HL-60/S4 treated with phorbol 12-myristate 13-acetate at 8.2 ng/mL for 4 days and 3 days (cell line): ENCODE data around the gene EHBP1.

ENCODE experiments used
- in situ Hi-C: fragments of 300-500 bp; cut with MboI; formaldehyde crosslinking; loops from 2 replicates; pipeline ENCODE4 v1.15.0; 2022; ENCODE audit warnings: low sequenced_read_pairs

Gene EHBP1

DNA sequence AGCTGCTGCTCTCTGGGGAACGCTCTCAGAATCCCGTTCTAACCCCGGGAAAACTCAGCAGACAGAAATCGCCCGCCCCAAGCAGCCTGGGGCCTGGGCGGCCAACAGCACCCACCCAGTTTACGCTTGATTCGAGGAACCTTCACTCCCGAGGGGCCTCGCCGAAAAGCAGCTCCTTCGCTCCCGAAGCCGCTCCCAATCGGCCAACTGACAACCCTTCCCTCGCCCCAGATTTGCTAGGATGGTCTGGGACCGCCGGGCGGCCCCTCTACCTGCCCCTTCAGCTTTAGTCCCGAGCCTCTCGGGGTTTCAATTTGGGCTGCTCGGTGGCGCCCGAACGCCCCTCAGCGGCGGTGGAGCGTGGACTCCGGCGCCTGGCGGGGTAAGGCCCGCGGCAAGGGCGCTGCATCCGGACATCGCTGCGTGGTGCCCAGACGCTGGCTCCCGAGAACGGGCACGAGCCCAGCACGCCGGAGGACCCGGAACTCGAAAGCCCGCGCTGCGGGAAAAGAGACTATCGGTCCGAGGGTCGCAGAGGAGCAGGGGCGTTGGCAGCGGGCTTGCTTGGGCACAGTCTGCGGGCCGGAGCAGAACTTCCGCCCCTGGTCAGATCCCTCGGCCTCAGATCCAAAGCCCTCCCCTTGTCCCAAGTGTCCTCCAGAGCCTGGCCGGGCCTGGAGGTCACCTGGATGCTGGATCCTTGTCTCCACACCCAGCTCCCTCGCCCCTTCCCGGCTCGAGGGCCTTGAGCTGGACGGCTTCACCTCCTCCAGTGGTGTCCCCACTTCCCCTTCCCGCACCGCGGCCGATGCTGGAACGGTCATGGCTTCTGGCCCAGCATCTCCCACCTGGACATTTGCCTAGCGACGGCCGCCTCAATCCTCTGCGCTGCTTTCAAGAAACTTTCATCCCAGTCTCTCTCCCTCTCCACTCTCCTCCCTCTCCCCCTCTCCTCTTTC lies 342.1 kb downstream of the EHBP1 start:
- in situ Hi-C loops, result no loop called here

DNA sequence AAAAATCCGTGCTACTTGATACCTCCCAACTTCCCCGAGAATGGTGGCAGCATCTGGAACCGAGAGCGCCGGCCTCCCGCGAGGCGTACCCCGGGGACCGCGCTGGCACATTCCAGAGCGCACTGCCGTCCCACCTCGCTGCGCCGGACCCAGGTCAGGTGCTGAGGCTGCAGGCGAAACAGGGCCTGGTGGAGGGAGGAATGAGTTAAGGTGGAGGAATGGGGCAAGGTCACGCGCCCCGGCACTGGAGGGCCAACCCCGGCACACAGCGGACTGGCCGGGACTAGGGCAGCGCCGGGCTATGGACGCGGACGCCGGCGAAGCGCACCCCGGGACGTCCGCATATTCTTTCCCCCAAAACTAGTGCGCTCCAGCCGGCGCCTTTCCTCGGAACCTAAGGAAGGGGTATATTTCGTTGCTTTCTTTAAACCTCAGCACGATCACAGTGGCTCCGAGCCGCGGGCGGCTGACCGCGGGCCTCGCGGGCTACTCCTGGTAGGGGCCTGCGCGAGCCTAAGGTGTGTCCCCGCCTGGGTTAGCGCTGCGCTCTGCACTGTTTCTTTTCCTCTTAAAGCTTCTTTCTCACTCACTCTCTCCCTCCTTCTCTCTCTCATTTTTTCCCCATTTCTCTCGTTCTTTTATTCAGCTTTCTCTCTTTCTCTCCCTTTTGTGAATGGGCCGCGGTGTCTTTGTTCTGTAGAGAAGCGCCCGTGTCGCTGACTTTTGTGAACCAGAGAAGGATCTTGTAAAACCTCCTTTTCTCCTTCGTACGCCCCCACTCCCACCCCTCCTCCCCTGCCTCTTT lies 343.1 kb downstream of the EHBP1 start:
- in situ Hi-C loops, result no loop called here

DNA sequence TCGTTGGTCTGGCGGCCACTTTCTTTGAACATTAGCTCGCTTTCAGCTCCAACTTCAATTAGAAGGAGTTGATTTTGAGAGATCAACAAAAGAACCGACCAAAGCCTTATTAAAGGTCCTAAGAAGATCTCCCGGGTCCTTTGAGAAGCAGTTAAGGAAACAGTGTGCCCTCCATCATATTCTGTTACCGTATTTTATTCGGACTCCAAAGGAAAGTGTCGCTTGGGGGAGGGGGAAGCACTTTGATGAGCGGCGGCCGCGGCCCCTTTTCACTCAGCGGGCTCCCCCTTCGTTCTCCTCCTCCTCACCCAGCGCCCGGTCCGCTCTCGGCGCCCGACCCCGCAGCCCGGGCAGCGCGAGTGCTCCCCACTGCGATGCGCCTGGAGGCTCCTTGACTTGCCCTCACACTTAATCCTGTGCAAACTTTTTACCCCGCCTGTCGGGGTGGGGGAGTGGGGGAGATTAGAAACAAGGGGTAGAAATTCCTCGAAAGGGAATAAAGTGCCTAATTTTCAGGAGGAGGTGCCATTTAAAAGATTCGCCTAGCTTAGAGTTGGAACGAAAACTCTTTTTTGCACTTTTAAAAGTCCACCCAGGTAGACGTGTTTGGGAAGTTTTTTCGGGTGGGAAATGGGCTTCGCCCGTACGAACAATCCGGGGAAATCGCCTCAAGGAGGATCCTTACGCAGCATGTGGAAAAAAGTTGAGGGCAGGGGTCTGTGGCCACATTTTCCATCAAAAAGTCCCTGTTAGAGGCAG lies 343.9 kb downstream of the EHBP1 start:
- in situ Hi-C loops, result no loop called here

DNA sequence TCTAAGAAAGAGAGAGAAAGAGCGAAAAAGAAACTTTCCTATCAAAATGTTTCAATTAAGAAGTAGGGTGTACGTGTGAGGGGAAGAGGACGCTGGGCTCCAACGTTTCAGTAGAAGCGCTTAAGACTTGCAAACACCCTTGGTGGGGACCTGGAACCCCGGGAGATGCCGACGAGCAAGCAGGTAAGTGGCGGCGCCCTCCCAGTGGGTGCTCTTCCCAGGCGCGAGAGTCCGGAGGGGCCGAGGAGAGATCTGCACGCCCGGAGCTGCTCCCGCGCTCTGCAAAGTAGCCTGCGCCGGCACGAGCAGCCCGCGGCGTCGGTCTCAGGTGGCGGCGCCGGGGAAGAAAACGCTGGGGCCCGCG lies 344.4 kb downstream of the EHBP1 start:
- in situ Hi-C loops, result no loop called here

DNA sequence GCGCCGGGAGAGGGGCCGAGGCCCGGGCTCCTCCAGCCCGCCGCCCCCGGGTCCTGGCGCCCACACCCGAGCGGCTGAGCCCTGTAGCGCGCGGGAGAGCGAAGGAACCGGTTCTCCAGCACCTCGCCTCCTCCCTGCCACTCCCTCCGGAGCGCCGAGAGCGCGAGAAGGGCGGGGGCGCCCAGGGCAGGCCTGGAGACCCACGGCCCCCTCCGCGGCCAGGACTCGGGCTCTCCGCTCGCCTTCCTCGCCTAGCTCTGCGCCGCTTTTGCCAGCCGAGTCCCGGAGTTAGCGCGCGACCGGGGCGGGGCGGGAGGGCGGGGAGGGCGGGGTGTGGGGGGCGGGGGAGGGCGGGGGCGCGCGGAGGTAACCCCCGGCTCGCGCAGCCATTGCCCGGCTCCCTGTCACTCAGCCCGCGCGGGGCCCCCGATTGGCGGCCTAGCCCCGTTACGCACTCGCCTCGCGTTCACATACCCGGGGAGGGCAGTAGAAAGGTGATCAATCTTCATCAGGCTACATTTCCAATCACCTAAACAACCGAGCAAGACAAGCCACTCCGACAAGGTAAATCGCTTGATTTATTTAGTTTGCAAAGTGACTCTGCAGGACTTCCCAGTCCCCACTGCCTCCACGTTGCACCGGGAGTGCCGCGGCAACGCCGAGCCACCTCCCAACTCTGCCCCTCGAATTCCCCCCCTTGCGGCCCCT lies 345.0 kb downstream of the EHBP1 start, which contains the start of gene OTX1:
OTX1 (plus strand) TSS at position 497 of the 708 bp plus-strand sequence. CDS start 2,161 bp downstream, outside the sequence.
- in situ Hi-C loops, result no loop called here

DNA sequence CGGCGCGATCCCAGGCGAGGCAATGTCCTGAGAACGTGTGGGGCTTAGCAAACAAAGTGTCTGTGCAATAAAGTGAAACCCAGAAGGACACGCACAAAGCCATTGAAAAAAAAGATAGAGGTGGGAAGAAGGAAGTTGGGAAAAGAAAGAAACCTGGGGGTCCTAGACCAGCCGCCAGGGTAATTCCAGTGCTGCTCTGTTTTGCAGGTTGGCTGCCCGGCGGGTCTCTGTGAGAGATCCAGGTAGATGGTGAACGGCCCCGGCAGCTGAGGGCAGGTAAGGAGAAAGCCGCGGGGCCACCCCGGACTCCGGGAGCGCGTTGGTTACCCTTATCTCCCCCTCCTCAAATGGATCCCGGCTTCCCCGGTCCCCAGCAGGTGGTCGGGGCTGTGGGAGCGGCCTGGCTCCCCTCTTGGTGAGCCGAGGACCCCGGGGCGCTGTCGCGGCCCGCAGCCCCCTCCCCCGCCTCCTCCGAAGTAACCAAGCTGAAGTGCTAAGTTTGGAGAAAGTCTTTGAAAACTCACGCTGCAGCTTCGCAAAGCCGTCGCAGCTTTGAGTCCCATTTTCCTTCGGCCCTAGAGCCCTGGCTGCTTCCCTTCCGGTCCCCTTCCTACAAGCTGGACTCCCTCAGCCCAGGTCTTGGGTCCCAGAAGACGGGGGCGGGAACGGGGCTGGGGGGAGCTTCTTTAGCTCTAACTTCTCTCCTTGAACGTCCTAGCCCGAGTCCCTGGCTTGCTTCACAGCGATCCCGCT lies 345.7 kb downstream of the EHBP1 start:
- in situ Hi-C loops, result no loop called here

DNA sequence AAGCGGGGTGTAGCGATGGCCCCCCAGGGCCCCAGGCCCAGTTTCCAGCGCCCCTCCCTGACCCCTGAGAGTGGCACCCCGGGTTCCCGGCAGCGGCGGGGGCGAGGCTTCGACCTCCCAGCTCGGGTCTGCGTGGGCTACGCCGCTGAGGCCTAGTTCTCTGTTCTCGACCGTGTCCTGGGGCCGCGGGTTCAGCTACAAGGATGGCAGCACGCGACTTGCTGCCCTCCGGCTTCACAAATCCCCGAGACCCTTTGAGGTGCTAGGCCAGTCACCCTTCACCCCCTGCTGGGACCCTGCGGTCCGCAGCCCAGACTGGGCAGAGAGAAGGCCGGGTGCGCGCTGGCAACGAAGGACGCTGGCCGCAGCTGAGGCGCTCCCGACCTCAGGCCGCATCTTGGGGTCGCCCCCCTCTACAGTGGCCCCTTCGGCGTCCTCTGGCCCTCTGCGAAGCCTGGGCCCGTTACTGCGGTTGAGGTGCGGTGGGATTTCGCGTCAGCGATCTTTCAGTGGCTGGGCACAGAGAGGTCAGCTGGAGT lies 346.4 kb downstream of the EHBP1 start:
- in situ Hi-C loops, result no loop called here

DNA sequence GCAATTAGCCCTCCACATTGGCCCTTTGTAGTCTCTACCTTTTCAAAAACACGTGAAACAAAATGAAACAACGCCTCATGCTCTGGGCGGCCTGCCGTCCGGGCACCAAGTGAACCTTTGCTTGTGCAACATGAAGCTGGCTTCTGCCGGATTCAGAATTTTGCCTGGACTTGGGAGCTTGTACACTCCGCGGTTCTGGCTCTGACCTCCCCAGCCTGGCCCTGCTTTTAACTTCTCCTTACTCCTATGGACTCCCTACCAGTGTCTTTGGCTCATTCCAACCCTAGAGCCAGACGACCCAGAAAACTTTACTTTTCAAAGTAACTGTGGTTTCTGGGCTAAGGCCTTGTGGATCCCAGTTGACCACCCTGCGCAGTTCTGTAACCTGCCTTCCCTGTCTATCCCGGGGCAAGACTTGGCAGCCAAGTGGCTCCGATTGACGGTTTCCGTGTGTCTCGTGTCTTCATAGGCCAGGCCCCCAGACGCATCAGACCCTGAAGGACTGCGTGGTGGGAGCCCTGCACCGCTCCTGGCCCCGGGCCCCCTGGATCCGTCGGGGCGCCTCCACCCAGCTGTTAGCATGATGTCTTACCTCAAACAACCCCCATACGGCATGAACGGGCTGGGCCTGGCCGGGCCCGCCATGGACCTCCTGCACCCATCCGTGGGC lies 347.0 kb downstream of the EHBP1 start:
- in situ Hi-C loops, result no loop called here

DNA sequence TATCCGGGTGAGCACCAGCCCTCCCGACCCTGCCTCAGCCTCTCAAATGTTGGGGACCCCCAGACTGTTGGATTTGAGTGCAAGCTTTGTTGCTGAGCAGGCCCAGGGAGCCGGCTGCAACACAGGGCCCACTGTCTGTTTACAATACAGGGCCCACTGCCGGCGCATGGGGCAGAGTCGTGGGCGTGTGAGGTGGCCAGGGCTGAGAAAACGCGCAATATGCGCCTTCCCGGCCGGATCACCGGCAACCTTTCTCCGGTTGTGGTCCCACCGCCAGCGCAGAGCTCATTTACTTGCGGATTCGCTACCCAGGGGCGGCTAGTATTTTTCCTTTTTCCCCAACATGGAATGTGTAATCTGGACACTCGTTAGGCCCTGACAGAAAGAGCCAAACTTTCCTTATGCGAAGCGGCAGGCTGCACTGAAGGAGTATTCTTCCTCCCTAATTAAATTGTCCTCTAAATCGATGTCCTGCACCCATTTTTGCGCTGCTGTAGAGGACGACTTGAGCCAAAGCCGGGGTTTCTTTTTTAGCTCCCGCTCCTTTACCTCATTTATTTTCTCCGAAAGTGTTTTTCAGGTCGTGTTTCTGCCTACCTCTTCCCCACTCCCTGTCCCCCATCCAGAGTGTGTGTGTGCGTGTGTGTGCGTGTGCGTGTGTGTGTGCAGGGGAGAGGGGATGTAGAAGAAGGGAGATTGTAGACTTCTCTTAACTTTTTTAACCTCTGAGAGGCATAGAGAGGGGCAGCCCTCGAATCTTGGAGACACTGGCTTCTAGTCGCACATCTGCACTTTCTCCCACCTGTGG lies 347.8 kb downstream of the EHBP1 start:
- in situ Hi-C loops, result no loop called here

DNA sequence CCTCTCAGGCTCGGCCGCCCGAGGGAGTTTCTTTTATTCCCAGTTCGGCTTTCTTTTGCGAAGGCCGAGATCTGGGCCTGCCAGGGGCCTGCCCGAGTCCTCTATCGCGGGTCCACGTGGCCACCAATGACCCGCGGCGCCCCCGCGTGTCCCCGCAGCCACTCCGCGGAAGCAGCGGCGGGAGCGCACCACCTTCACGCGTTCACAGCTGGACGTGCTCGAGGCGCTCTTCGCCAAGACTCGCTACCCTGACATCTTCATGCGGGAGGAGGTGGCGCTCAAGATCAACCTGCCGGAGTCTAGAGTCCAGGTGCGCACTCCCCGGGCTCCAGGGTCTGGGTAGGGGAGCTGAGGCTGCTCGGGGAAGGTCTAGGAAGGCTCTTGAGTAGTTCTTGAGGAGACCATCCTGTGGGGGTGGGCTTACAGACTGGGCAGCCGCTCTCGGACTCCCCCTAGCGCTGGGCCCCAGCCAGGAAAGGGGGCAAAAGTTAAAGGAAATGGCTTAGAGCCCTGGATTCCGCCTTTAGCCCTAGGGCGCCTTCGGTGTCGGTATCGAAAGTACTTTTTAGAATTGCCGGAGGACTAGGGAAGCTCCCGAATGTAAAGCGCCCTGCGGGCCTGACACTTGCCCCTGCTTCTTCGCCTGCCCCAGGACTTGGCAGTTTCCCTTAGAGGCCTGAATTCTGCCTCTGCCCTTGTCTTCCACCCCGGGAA lies 348.5 kb downstream of the EHBP1 start:
- in situ Hi-C loops, result no loop called here

DNA sequence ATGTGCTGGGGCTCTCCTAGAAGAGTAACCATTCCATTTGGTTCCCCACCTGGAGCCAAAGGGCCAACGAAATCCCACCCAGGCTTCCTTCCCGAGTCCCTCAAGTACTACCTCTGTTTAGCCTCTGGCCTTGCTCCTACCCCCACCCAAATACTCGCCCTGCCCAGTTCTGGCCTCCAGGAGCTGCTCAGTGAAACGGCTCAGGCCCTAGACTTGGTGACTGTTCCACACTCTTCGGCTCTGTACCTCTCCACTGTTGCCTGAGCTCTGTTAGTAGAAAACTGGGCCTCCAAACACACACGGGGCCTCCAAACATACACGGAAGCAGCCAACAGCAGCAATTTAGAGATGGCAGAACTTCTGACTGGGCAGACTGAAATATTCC lies 349.3 kb downstream of the EHBP1 start:
- in situ Hi-C loops, result no loop called here

DNA sequence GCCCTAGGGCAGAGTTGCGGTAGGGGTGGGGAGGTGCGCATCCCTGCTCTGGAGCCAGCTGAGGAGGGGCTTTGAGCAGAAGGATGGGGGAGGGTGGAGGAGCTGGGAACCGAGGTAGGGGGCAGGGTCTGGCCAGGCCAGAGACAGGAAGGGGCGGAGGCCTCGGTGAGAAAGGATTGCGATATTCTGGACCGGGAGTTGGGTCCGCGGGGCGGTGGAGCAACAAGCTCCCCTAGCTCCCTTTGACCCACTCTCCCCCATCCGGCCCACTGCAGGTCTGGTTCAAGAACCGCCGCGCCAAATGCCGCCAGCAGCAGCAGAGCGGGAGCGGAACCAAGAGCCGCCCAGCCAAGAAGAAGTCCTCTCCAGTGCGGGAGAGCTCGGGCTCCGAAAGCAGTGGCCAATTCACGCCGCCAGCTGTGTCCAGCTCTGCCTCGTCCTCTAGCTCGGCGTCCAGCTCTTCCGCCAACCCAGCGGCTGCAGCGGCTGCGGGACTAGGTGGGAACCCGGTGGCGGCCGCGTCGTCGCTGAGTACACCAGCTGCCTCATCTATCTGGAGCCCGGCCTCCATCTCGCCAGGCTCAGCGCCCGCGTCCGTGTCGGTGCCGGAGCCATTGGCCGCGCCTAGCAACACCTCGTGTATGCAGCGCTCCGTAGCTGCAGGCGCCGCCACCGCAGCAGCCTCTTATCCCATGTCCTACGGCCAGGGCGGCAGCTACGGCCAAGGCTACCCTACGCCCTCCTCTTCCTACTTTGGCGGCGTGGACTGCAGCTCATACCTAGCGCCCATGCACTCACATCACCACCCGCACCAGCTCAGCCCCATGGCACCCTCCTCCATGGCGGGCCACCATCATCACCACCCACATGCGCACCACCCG lies 350.0 kb downstream of the EHBP1 start:
- in situ Hi-C loops, result no loop called here

DNA sequence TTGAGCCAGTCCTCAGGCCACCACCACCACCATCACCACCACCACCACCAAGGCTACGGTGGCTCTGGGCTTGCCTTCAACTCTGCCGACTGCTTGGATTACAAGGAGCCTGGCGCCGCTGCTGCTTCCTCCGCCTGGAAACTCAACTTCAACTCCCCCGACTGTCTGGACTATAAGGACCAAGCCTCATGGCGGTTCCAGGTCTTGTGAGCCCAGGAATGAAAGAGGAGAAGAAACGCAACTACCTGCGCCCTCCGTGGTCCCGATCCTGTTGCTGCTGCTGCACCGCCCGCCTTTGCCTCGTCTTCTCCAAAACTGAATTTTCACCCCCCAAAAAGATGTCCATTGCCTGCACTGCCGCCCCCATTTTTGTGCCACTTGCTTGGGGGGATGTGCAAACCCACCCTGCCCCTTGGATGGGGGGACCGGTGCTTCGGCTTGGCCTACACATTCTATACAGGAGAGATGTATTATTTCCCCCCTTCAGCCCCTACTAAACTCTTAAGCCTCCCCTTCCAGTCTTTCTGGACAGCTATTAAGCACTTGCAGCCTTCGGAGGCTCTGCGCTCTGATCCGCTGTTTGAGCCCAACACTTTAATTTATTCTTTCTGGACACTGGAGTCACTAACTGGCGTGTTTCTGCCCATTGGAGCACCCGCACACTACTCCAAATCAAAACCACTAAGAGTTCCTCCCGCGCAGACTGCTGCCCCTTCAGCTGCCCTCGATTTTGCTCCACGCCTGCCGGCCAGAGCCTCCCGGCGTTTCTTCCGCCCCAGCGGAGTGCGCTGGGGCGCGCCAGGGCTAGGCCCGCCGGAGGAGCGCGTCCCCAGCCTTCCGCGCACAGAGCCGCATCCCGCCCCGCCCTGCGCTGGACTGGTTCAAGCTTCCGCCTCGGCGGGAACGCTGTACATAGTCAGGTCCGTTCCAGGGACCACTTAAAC lies 350.9 kb downstream of the EHBP1 start:
- in situ Hi-C loops, result no loop called here

DNA sequence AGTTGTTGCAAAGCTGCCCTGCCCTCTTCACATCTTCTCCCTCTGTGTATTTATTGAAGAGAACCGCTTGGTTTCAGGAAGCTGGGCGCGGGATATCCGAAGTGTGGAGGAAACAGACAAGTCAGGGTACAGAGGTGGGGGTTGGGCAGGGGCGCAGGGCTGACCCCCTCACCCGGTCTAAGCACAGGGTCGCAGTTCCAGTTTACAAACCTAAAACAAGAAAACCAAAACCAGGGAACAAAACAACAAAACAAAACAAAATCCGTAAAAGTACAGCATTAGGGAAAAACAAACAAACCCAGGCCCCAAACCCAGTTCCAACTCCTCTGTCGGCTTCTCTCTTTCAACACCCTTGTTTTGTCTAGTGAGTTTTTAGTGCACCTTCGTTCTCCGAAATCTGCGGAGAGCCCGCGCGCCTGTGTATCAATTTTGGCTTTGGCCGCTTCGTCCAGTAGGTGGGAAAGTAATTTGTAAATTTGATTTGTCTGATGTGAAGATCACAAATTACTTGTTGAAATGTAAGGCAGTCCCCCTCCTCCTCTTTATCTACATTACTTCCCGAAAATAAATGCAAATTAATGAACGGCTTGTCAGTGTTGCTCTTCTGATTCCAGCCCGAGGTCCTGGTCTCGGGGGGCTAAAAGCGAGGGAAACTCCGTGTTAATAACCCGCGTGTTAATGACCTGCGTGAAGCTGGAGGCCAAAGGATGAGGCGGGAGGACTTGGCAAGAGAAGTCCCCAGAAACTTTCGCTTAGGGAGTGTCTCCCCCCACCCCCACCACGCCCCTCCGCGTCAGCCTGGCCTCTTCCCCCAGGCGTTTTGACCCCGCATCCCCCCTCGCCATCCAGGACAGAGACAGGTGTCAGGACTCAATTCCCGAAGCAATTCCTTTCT lies 352.0 kb downstream of the EHBP1 start:
- in situ Hi-C loops, result no loop called here
